ENCODE results near the gene LECT2. TPM values are rescaled to one million over a fixed set of nuclear protein-coding genes. Genes with fewer than 3 reads are reported as not detected.
A peak's percentile ranks its signal among the peaks of the same experiment; 100 is the strongest.

Gene LECT2
- total RNA-seq, 2 experiments from 2014 or later: not detected

DNA sequence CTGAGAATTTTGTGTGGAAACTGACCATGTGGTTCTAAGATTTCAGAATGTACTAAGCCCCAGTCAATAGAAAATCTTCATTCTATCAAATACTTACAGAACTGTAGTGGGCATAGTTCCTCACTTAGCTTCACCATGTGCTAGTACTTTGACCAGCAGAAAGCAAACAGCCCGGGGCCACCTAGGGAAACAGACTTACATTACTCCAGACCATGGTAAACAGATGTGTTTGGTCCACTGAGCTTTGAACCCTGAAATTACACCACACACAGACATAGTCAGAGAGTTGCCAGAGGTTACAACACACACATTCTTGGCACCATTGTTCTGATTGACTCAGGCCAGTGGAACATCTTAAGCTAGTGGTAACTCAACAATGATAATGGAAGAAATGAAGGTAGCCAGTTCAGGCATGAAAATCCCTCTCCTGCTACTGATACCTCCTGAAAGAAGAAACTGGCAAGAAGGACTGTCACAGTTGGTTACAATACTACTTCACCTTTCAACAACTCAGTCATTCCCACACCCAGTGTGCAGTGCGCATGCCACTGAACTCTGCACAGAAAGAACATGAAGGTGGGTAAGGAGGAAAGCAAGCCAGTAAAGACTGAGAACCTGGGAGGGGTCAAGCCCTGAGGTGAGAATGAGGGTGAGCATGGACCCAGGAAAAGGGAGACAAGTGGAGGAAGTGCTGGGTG, 18.7 kb upstream of the LECT2 start:
- no peaks in the 10 kb centered on the region for H3K4me1 Mint-ChIP-seq
- H3K27me3 Mint-ChIP-seq: peaks cover 65% of the 10 kb centered on the region
- no peak for DNase-seq
- no peaks in the 10 kb centered on the region for H3K9me3 Mint-ChIP-seq (ENCODE audit: low read depth)
- CTCF ChIA-PET: no interaction called here
- no peaks in the 10 kb centered on the region for H3K36me3 Mint-ChIP-seq
- no peak overlapping the region for H3K4me3 Mint-ChIP-seq
- H3K27ac Mint-ChIP-seq: no peak overlapping the region
- ATAC-seq: no peak

DNA sequence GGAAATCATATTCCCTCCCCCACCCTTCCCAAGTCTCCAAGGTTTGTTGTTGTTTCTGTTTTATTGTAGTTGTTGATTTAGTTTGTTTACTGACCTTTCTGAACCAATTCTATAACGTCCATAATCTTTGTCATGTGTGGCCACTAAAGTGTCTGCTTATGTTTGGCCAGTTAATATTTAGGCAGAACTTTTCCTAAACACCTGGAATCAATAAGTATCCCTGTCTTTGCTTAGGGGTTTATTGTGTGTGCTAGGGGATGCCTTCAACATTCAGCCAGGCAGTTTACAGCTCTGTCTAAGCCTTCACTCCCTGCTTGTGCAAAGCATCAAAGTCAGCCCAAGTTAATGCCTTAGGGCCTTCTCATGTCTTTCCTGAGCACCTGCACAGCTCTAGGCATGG, 16.9 kb upstream of the LECT2 start:
- H3K36me3 Mint-ChIP-seq: no peaks in the 10 kb centered on the region
- CTCF ChIA-PET: no interaction called here
- H3K27me3 Mint-ChIP-seq: peaks cover 65% of the 10 kb centered on the region

DNA sequence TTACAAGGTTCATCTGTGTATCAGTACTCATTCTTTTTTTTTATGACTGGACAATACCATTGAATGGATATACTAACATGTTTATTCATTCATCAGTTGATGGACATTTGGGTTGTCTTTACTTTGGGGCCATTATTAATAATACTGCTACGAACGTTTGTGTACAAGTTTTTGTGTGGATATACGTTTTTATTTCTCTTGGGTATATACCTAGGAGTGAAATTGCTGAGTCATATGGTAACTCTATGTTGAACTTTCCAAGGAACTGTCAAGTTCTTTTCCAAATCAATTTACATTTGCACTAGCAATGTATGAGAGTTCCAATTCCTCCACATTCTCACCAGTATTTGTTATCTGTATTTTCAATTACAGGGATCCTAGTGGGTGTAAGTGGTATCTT, 12.0 kb upstream of the LECT2 start:
- Mint-ChIP-seq H3K27ac (no peak overlapping the region), H3K4me3 (no peak overlapping the region), H3K36me3 (no peaks in the 10 kb centered on the region), H3K27me3 (peaks cover 48% of the 10 kb centered on the region), H3K9me3 (ENCODE audit: low read depth) (no peaks in the 10 kb centered on the region), H3K4me1 (no peaks in the 10 kb centered on the region)
- ATAC-seq (no peak), DNase-seq (no peak)
- CTCF ChIA-PET: no interaction called here

More for the DNA sequence above, 16.9 kb upstream of the LECT2 start:
- H3K4me1 Mint-ChIP-seq: no peaks in the 10 kb centered on the region
- no peak for DNase-seq
- H3K4me3 Mint-ChIP-seq: no peak overlapping the region
- no peaks in the 10 kb centered on the region for H3K9me3 Mint-ChIP-seq (ENCODE audit: low read depth)
- no peak overlapping the region for H3K27ac Mint-ChIP-seq
- no peak for ATAC-seq

DNA sequence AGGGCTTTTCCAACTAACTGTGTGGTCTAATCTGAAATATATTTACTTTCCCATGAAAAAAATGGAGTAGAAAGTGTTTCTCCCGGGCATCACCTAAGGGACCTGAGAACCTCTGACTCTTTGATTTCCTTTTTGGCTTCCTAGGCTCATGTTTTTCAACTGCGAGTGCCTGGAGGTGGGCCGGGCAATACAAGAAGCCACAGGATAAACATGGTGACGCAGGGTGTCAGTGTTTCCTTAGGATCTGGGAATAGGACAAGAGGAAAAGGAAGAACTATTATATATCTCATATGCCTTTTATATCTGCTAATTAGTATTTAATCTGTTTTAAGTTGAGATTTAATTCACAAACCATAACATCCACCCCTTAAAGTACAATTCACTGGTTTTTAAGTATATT, 11.4 kb upstream of the LECT2 start:
- Mint-ChIP-seq H3K27ac (no peak overlapping the region), H3K27me3 (peaks cover 43% of the 10 kb centered on the region), H3K36me3 (no peaks in the 10 kb centered on the region), H3K9me3 (ENCODE audit: low read depth) (no peaks in the 10 kb centered on the region), H3K4me3 (no peak overlapping the region), H3K4me1 (no peaks in the 10 kb centered on the region)
- CTCF ChIA-PET: no interaction called here
- ATAC-seq (no peak), DNase-seq (no peak)

DNA sequence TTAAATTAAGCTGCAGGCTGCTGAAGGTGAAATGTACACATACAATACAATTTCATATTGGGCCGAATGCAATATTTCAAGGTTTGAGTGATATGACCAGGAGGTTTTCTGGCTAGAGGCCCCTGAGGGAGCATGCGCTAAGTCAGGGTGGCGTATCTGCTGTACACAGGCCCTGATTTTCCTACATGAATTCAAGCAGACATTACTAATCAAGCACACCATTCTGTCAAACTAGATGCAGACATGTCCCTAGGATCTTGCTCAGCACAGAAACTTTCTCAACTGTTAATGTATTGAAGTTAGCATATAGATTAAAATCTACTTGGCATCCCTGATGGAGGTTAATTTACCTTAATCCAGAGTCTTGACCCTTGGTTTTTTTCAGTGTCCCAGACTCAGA, 10.7 kb upstream of the LECT2 start:
- CTCF ChIA-PET: no interaction called here
- no peak for ATAC-seq

DNA sequence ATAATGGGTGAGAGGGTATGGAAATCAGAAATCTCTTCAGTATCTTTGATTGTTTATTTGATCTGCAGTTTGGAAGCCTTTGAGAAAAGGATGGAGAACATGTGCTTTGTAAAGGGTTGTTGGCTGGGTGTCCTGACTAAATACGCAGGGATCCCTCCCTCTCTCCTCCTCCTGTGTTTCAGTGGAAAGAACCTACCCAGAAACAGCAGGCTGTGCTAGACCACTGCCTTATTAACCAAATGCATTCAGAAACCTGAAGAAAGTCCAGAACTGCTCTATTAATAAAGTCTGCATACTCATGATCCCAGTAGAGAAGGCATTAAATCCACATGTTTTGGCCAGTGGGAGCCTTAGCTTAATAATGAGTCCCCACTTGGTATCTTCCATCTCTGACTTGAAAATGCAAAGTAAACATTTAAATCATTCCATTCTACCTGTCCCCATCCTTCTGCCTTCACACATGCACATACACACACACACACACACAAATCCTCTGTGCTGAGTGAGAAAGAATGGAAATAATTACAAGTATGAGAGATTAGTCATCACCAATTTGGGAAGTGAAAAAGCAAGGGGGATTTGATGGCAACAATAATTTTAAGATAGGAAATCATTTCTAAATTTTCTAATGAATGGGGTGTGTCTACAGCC, 10.0 kb upstream of the LECT2 start:
- no peaks in the 10 kb centered on the region for H3K36me3 Mint-ChIP-seq
- H3K27me3 Mint-ChIP-seq: peaks cover 42% of the 10 kb centered on the region
- no peaks in the 10 kb centered on the region for H3K9me3 Mint-ChIP-seq (ENCODE audit: low read depth)
- no peak overlapping the region for H3K4me3 Mint-ChIP-seq
- ATAC-seq (no peak), DNase-seq (no peak)
- no peaks in the 10 kb centered on the region for H3K4me1 Mint-ChIP-seq
- no peak overlapping the region for H3K27ac Mint-ChIP-seq
- CTCF ChIA-PET: no interaction called here

More for the DNA sequence above, 10.7 kb upstream of the LECT2 start:
- no peak overlapping the region for H3K27ac Mint-ChIP-seq
- peaks cover 42% of the 10 kb centered on the region for H3K27me3 Mint-ChIP-seq
- no peaks in the 10 kb centered on the region for H3K9me3 Mint-ChIP-seq (ENCODE audit: low read depth)
- H3K36me3 Mint-ChIP-seq: no peaks in the 10 kb centered on the region
- H3K4me3 Mint-ChIP-seq: no peak overlapping the region
- no peak for DNase-seq
- no peaks in the 10 kb centered on the region for H3K4me1 Mint-ChIP-seq

DNA sequence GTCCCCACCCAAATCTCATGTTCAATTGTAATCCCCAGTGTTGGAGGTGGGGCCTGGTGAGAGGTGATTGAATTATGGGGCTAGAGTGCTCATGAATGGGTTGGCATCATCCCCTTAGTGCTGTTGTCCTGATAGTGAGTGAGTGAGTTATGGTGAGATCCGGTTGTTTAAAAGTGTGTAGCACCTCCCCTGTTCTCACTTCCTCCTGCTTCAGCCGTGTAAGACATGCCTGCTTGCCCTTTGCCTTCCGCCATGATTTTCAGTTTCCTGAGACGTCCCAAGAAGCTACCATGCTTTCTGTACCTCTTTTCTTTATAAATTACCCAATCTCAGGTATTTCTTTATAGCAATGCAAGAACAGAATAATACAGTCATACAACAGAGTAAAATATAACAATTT, 742 bp upstream of the LECT2 start:
- CTCF ChIA-PET: interaction anchor here (2.0 kb wide), 1 partner anchor 22 kb away, joined by 6 read pairs; no protein-coding TSS in a partner anchor
- peaks cover 39% of the 10 kb centered on the region for H3K27me3 Mint-ChIP-seq
- ATAC-seq: no peak

DNA sequence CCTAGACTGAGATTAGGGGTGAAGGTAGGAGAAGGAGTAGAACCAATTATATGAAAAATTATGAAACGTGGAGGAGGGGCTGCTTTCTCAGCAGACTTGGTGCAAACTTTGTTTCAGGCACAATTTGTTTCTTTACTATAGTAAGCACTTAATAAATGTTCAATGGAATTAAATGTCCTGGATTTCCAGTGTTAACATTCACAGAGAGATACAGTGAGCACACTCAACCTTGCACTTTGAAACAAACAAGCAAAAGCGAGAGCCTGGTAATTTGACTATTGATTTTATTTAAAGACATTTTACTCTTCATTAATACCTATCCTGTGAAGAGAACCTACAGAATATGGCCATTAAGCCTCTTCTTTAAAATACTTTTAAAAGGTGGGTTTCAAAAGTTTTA, 933 bp downstream of the LECT2 start:
- ATAC-seq: no peak

More for the DNA sequence above, 742 bp upstream of the LECT2 start:
- no peak overlapping the region for H3K4me3 Mint-ChIP-seq
- no peaks in the 10 kb centered on the region for H3K4me1 Mint-ChIP-seq
- DNase-seq: no peak
- no peaks in the 10 kb centered on the region for H3K36me3 Mint-ChIP-seq
- H3K27ac Mint-ChIP-seq: no peak overlapping the region
- no peaks in the 10 kb centered on the region for H3K9me3 Mint-ChIP-seq (ENCODE audit: low read depth)

DNA sequence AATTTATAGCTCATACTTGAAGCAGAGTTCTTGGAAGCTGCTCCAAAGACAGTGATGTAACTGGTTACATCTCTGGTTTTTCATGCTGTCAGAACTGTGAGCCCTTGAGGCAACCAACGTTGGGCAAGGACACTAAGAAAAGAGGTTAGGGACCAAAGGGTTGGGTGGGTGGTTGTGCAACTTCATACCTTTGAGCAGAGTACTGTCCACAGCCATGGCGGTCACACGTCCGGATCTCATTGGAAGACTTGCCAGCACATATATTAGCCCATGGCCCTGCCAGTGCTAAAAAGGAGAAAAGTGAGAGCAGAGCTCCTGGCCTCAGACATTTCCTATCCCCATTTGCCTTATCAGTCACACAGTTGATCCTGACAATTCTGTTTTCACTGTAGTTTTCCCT, 2.1 kb downstream of the LECT2 start:
- Mint-ChIP-seq H3K36me3 (no peaks in the 10 kb centered on the region), H3K27me3 (peaks cover 25% of the 10 kb centered on the region), H3K4me3 (no peak overlapping the region), H3K4me1 (no peaks in the 10 kb centered on the region), H3K27ac (no peak overlapping the region), H3K9me3 (ENCODE audit: low read depth) (no peaks in the 10 kb centered on the region)
- DNase-seq (no peak), ATAC-seq (no peak)
- CTCF ChIA-PET: no interaction called here

More for the DNA sequence above, 933 bp downstream of the LECT2 start:
- CTCF ChIA-PET: no interaction called here
- H3K27ac Mint-ChIP-seq: no peak overlapping the region
- H3K27me3 Mint-ChIP-seq: peaks cover 28% of the 10 kb centered on the region
- DNase-seq: no peak
- no peaks in the 10 kb centered on the region for H3K36me3 Mint-ChIP-seq
- no peaks in the 10 kb centered on the region for H3K4me1 Mint-ChIP-seq
- H3K4me3 Mint-ChIP-seq: no peak overlapping the region
- no peaks in the 10 kb centered on the region for H3K9me3 Mint-ChIP-seq (ENCODE audit: low read depth)

DNA sequence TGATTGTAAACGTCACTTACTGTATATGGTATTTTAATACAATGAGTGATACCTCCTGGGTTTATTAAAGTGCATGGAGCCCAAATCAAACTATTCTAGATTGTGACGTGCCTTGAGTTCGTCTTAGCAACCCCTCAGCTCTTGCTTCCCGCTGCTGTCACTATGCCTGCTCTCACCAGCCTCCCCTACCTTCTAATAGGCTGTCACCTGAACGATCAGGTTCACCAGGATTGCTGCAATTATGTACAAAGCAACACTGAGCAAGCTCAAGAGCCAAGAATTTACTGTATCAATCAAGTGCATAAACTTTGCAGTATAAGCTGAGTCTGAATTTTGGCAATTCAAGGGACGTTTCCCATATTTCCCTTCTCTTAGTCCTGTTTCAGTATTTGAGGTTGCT, 3.0 kb downstream of the LECT2 start:
- H3K36me3 Mint-ChIP-seq: no peaks in the 10 kb centered on the region
- no peak overlapping the region for H3K4me3 Mint-ChIP-seq
- no peaks in the 10 kb centered on the region for H3K4me1 Mint-ChIP-seq
- CTCF ChIA-PET: interaction anchor here (1.0 kb wide), 1 partner anchor 11 kb away, joined by 3 read pairs; no protein-coding TSS in a partner anchor
- no peaks in the 10 kb centered on the region for H3K9me3 Mint-ChIP-seq (ENCODE audit: low read depth)
- DNase-seq (no peak), ATAC-seq (no peak)
- H3K27ac Mint-ChIP-seq: no peak overlapping the region
- peaks cover 25% of the 10 kb centered on the region for H3K27me3 Mint-ChIP-seq

DNA sequence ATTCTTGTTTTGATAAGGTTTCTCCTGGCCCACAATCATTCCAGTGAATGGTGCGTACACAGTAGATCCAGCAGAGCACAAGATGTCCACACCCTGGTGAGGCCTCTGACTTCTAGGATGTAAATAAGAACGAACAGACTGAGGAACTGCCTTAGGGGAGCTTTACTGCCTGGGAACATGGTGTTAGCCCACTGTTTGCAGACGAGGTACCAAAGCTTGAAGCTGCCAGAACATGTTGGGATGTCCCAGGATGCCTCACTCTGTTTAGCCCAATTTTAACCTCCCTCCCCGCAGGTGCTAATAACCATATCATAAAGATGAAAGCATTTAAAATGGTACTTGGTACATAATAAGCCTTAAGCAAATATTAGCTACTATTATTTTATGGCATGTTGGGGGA, 3.5 kb downstream of the LECT2 start:
- H3K27ac Mint-ChIP-seq: no peak overlapping the region
- no peak overlapping the region for H3K4me3 Mint-ChIP-seq
- ATAC-seq (no peak), DNase-seq (no peak)
- H3K27me3 Mint-ChIP-seq: peaks cover 25% of the 10 kb centered on the region
- no peaks in the 10 kb centered on the region for H3K9me3 Mint-ChIP-seq (ENCODE audit: low read depth)
- no peaks in the 10 kb centered on the region for H3K4me1 Mint-ChIP-seq
- CTCF ChIA-PET: interaction anchor here (1.0 kb wide), 1 partner anchor 10 kb away, joined by 3 read pairs; no protein-coding TSS in a partner anchor
- H3K36me3 Mint-ChIP-seq: no peaks in the 10 kb centered on the region

DNA sequence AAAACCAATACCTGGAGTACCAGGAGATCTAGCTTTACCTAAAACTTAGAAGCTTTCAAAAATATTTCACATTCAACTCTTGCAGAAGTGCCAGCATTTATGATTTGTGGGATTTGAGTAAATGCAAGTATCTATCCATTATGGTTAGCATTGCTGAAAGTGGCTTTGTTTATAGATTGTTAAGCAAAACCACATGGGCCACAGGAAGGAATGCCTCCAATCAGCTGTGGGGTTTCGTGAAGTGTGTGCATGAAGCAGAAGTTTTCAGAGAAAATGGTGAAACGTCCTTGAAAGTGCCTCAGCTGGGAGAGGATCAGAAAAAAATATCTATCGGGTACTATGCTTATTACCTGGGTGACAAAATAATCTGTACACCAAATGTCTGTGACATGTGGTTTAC, 4.2 kb downstream of the LECT2 start:
- Mint-ChIP-seq H3K36me3 (no peaks in the 10 kb centered on the region), H3K4me1 (no peaks in the 10 kb centered on the region), H3K9me3 (ENCODE audit: low read depth) (no peaks in the 10 kb centered on the region), H3K27ac (no peak overlapping the region), H3K27me3 (peaks cover 25% of the 10 kb centered on the region), H3K4me3 (no peak overlapping the region)
- no peak for DNase-seq
- ATAC-seq: no peak
- CTCF ChIA-PET: no interaction called here

DNA sequence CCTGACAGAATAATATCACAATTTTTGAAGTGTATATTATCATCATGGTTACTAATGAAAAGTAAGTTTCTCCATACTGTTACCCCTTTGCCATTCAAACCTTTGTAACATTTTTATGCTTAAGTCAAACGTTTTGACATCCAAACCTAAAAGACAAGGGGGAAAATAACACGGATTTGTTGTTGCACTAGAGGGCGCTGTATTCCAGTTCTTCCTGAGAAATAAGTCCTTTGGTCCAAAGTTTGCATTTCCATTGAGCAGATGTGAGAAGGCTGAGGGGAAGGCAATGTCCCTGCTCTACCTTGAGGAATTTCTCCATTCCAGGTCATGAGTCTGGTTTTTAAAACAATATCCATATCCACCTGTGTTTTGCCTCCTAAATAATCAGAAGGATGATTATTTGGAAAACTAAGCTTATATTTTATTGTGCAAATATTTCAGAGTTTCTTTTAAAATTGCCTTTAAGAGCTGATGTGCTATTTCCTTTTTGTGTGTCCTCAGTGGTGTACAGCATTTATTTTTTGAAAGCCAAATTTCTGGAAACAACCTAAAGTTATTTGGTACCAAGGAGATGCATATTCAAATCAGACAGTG, 9.7 kb downstream of the LECT2 start:
- Mint-ChIP-seq H3K27ac (no peak overlapping the region), H3K4me3 (no peak overlapping the region), H3K27me3 (peaks cover 29% of the 10 kb centered on the region), H3K36me3 (no peaks in the 10 kb centered on the region), H3K4me1 (no peaks in the 10 kb centered on the region), H3K9me3 (ENCODE audit: low read depth) (no peaks in the 10 kb centered on the region)
- no peak for ATAC-seq
- CTCF ChIA-PET: interaction anchor here (0.6 to 1.3 kb wide), 10 partner anchors 8 to 267 kb away, joined by 3 to 6 read pairs (median 3); no protein-coding TSS in a partner anchor
- DNase-seq: peak; percentile 42

DNA sequence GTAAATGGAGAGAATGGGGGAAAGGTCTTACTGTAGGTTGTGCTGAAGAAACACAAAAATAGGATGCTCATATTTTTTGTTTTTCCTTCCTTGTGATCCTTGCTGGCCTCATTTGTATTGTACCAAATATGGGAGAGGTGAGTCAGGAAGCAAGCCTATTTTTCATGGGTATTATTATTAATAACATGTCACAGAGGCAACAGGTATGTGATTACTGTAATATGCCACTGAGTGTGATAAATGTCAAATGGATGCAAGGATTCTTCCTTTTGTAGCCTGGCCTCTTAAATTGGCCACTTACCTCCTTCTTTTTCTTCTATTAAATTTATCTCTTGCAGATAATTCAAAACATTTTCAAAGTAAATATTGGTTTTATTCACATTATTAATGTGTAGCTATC, 10.2 kb downstream of the LECT2 start:
- CTCF ChIA-PET: interaction anchor here (0.6 to 1.3 kb wide), 5 partner anchors 119 to 267 kb away, joined by 3 to 5 read pairs (median 3); no protein-coding TSS in a partner anchor
- ATAC-seq: no peak

More for the DNA sequence above, 10.2 kb downstream of the LECT2 start:
- DNase-seq: no peak
- peaks cover 31% of the 10 kb centered on the region for H3K27me3 Mint-ChIP-seq
- H3K36me3 Mint-ChIP-seq: no peaks in the 10 kb centered on the region
- no peak overlapping the region for H3K4me3 Mint-ChIP-seq
- no peaks in the 10 kb centered on the region for H3K4me1 Mint-ChIP-seq
- no peaks in the 10 kb centered on the region for H3K9me3 Mint-ChIP-seq (ENCODE audit: low read depth)
- no peak overlapping the region for H3K27ac Mint-ChIP-seq

Data from activated CD8-positive, alpha-beta memory T cell treated with anti-CD3 and anti-CD28 coated beads, Interleukin-2, amount 10 ng/mL, durations not matched to agents 7 days and 5 days (primary cell).